Left hindlimb (tissue), 1 donor: ENCODE results near the gene DPP4.

Experiments used
- DNase-seq: peaks from one replicate; pipeline ENCODE4 v3.0.0-alpha.2; 2018

Gene DPP4

GRCh38 chr2:162085090-162085891 is 11.3 kb upstream of the DPP4 start:
- DNase-seq = no peak

- no peak for DNase-seq
Measured at GRCh38 chr2:162084536-162084935, 10.5 kb upstream of the DPP4 start.

- DNase-seq = no peak
Measured at GRCh38 chr2:162082681-162083080, 8.7 kb upstream of the DPP4 start.

GRCh38 chr2:162082036-162082435 is 8.0 kb upstream of the DPP4 start:
- DNase-seq = no peak

DNA sequence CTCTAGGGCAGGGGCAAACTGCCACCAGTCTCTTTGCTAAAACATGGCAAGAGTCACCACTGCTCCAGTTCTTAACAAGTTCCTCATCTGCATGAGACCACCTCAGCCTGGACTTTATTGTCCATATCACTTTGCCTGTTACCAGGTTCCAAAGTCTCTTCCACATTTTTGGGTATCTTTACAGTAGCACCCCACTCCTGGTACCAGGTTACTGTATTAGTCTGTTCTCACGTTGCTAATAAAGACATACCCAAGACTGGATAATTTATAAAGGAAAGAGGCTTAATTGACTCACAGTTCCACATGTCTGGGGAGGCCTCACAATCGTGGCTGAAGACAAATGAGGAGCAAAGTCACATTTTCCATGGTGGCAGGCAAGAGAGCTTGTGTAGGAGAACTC is 5.5 kb upstream of the DPP4 start:
- no peak for DNase-seq

DNA sequence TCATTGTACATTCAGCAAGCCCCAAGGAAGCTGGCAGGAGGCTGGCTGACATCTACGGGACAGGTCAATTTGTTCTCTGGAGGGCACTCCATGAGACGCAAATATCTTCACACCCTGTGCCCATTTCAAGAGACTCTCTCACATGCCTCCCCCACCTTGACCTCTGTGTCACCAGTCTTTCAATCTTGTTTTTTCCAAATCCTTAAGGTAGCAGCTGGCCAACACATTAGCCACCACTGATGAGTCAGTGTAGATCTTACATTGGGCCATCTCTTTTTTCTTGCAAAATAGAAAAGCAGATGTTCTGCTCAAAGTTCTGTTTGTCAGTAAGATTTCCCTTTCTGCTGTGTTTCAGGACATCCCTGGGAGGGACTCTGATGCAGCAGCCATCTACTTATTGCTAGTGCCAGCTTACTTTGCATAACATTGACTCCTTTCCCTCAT is 1.7 kb upstream of the DPP4 start:
- DNase-seq = no peak

DNA sequence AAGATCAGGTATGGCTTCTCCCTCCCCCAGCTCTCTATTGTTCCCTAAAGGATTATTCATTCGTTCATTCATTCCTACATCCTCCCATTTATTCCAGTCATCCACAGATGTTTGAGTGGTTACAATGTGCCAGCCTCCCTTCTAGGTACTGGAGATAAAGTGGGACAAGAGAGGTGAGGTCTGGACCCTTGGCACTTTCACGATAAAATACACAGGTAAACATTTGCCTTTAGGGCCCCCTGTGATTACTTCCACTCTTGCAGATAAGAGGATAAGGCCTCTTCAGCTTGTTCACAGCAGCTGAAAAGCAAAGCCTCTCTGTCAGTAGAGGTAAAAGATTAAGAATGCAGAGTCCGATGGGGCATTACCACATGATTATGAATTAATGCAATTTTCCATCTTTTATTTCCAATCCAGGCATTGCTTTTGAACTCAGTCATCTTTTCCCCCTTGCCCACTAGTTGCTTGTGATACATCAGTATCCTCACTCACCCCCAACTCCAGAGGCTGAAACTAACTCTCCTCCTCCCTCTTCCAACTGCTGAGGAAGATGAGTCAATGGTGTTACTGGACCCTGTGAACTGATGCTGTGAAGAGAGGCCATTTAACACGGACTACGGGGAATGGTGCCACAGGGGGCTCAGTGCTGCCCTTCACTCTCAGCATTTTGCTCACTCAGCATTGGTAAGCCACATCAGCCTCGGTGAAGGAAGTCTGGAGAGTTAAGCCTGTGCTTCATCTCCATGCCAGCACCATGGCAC is 1.1 kb upstream of the DPP4 start:
- DNase-seq = no peak

DNA sequence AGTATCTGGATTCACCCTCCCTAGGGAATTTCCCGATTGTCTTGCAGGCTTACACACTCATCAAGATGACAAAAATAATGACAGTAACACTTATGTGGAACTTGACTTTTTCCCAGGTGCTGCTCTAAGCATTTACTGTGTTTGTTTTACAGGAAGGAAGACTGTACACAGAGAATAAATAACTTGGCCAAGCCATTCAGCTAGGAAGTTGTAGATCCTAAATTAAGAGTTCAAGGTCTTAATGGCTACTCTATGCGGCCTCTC is 549 bp upstream of the DPP4 start:
- DNase-seq = no peak

DNA sequence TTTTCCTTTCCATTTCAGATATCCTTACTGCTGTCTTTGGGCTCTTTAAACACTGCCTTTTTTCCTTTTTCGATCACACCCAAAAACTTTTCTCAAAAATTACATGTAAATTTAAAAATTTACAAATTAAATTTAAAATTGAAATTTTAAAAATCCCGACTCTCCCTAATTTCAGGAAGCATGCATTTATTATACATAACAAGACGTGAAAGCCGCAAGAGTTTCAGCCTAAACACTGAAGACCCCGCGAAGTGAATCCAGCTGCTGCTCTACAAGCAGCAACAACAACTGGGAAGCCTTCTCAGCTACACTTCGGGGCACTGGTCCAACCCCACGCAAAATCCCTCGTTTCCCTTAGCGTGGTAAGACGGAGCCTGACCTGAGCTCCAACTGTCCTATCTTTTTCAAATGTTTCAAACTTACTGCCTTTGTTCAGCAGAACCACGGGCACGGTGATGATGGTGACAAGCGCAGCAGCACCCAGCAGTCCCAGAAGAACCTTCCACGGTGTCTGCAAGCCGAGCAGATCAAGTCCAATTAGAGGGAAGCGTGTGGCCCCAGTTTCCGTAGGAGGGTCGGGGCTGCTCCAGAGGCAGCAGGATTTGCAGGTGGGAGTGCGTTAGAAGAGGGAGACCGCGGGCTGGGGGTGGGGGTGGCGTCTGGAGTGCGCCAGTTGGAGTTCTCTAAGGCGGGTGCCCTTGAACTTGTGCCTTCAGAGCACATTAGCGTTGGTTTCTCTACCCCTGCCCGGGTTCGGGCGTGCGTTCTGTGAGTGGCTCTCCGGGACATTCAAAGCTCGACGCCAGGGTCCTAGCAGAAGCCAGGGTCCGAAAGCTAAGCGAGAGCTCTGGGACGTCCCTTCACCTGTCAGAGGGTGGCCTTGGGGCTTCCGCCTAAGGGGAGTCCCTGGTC is 783 bp downstream of the DPP4 start:
- DNase-seq = peak; percentile 38

- DNase-seq = no peak
Measured at GRCh38 chr2:162072181-162072702, 1.8 kb downstream of the DPP4 start.

DNA sequence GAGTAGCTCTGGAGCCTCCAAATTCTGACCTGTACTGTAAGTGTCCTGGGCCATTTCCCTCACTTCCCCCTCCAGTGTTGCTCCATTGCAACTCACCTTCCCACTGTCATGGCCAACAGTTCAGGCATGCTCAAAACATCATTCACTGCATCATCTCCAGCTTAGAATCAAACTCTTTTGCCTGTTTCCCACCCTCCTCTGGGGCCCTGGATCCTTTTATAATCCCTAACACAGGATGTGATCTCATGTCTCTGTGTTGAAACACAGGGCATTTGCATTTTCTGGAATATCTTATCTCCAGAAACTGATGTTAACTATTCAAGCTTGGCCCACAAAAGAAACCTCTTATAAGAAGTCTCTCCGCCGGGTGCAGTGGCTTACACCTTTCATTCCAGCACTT is 3.0 kb downstream of the DPP4 start:
- DNase-seq = no peak

DNA sequence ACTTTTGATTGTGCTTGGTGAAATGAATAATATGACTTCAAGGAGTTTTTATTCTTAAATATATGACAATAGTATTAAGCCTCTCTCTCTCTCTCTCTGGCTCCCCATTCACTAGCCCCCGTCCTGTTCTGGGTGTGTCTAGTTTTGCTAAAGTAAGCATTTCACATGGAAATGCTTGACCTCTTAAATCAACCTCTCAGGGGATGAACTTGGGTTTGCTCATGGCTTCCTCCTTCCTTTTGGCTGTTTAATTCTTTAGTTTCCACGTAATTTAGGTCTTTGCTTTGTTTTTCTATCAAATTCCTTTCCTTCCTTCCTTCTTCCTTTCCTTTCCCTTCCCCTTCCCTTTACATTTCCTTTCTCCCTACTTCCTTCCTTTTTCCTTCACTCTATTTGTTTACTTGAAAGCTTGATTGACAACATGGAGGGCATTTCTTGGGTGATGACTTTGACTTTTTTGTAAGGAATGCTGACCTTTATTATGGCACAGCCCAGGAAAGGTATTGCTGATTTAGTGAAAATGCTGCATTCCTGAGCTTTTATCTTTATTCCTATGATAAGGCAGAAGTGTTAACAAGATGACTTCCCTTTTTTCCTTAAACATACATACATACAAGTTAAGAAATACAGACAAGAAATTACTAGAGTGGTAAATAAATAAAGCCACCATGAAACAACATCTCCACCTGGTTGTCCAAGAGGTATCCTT is 3.6 kb downstream of the DPP4 start:
- DNase-seq = no peak

- no peak for DNase-seq
Measured at GRCh38 chr2:162069267-162069903, 4.6 kb downstream of the DPP4 start.

GRCh38 chr2:162067596-162067995 is 6.4 kb downstream of the DPP4 start:
- no peak for DNase-seq

- no peak for DNase-seq
Measured at GRCh38 chr2:162065767-162066166, 8.2 kb downstream of the DPP4 start.

DNA sequence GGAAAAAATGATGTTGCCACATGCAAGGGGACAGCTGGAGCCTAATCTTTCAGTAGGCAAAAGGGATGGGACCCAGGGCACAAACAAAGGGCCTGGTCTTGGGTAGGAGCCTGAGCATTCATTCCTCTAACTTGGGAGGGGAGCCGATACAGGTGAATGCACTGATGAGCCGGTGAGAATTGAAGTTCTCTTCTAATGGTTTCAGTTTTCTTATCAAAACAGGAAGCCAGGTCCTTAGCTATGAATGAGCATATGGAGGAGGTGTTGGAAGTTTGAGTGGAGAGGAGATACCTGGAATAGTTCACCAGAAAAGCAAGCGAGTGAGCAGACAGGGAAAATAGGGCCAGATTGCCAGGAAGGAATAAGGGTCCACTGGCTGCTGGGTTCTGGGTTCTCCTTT is 10.1 kb downstream of the DPP4 start:
- DNase-seq = no peak

DNA sequence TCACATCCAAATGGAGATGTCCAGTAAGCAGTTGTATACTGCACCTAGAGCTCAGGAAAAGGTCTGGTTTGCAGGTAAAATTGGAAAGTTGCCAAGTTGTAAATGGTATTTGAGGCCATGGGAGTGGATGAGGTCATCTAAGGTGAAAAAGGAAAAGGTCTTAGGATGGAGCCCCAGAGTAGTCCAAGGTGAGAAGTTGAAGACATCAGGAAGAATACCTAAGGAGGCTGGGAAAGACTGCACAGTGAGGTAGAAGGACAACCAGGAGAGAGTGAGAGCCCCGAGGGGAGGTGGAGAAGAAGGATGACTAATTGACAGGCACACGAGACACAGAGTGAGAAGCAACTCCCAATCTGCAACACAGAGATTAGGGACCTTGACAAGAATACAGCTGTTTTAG is 10.7 kb downstream of the DPP4 start:
- DNase-seq = no peak

GRCh38 chr2:162062559-162062958 is 11.5 kb downstream of the DPP4 start:
- no peak for DNase-seq

DNA sequence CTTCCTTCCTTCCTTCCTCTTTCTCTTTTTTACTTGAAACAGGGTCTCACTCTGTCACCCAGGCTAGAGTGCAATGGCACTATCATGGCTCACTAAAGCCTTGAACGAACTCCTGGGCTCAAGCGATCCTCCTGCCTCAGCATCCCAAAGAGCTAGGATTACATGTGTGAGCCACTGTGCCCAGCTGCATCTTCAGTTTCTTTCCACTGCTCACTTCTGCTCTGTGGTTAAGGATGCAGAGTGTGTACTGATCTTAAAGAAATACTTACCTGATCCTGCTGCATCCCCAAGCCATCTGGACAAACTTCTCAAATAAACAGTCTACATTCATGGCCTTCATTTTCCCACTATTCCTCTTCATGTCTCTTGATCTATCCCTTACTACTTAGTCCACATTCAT is 13.0 kb downstream of the DPP4 start:
- no peak for DNase-seq

DNA sequence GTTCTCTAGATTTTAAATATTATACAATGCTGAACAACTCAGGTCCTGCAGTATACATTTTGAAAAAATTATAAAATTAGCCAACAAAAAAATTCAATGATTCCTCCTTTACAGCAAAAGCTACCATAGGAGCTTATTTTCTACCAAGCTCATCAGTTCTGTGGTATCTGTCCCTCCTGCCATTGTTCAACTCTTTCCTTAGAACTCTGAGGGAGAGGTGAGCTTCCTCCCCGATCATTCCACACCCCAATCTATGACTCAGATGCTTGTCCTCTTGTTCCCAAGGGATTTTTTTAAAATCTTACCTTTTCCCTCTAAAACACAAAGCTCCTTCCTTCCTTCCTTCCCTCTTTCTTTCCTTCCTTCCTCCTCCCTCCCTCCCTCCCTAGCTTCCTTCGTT is 13.5 kb downstream of the DPP4 start:
- DNase-seq = no peak

GRCh38 chr2:162058973-162059668 is 14.9 kb downstream of the DPP4 start:
- no peak for DNase-seq

- DNase-seq = no peak
Measured at GRCh38 chr2:162057426-162057825, 16.6 kb downstream of the DPP4 start.
